Measurements from ENCODE around the gene C1QL1. TPM values are rescaled to one million over a fixed set of nuclear protein-coding genes. Genes with fewer than 3 reads are reported as not detected.

C1QL1 gene
- polyA plus RNA-seq, 1 donor (not counting 4 experiments of a cell fraction or from before 2014, with no cell fraction given) = 0.04 TPM

DNA sequence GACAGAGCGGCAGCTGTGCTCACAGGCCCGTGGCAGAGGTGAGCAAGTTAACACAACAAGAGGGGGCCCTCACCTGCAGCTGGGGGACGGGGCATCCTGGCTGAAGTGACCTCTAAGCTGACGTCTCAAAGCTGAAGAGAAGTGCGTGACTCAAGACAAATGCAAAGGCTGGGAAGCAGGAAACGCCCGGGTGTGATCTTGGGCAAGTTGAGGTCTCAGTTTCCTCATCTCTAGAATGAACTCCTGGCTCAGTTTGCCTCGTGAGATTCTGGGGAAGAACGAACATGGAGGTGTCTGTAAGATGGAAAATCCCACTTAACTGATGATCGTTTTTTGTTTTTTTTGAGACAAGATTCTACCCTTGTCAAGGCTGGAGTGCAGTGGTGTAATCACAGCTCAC lies 40.1 kb upstream of the C1QL1 start:
- Histone ChIP-seq H3K9ac (ENCODE audit: control insufficient read depth, extremely low read depth, insufficient read depth, low read length) (no peak overlapping the region), H2AFZ (ENCODE audit: control insufficient read depth, low read length) (no peak overlapping the region), H3K9me1 (ENCODE audit: control insufficient read depth, extremely low read depth, insufficient read depth, low read length) (no peaks in the 10 kb centered on the region), H3K4me2 (ENCODE audit: control insufficient read depth, extremely low read depth, insufficient read depth, low read depth, low read length) (no peak overlapping the region), H3K9me3 (ENCODE audit: control insufficient read depth, low read depth, low read length) (no peaks in the 10 kb centered on the region), H4K20me1 (ENCODE audit: control insufficient read depth, extremely low read depth, insufficient read depth, low read length) (no peaks in the 10 kb centered on the region), H3K27me3 (ENCODE audit: control insufficient read depth, extremely low read depth, insufficient read depth, low read length) (peaks cover 13% of the 10 kb centered on the region), H3K79me2 (ENCODE audit: control insufficient read depth, insufficient read depth, low read length) (no peaks in the 10 kb centered on the region), H3K27ac (ENCODE audit: control insufficient read depth, insufficient read depth, low read length) (no peak overlapping the region), H3K36me3 (ENCODE audit: control insufficient read depth in 2 of 2, extremely low read depth in 1 of 2, insufficient read depth in 2 of 2, low read length in 2 of 2) (no peaks in the 10 kb centered on the region), H3K4me1 (ENCODE audit: control insufficient read depth, extremely low read depth, insufficient read depth, low read length) (no peaks in the 10 kb centered on the region), H3K4me3 (ENCODE audit: control insufficient read depth in 2 of 3, extremely low read depth in 1 of 3, insufficient read depth in 2 of 3, low read depth in 1 of 3, low read length in 3 of 3) (no peak overlapping the region)
- dilution Hi-C loops (cut with MboI; ENCODE audit: extremely low pct_ligation_motif_present, low sequenced_read_pairs) = loop anchor here (25.0 kb wide), 1 partner anchor 96 kb away; the partner anchor contains the start of gene GFAP
- DNase-seq (ENCODE audit: low read depth, low spot score) (no peak), FAIRE-seq (no peak)
- TF ChIP-seq, protein P1, sequence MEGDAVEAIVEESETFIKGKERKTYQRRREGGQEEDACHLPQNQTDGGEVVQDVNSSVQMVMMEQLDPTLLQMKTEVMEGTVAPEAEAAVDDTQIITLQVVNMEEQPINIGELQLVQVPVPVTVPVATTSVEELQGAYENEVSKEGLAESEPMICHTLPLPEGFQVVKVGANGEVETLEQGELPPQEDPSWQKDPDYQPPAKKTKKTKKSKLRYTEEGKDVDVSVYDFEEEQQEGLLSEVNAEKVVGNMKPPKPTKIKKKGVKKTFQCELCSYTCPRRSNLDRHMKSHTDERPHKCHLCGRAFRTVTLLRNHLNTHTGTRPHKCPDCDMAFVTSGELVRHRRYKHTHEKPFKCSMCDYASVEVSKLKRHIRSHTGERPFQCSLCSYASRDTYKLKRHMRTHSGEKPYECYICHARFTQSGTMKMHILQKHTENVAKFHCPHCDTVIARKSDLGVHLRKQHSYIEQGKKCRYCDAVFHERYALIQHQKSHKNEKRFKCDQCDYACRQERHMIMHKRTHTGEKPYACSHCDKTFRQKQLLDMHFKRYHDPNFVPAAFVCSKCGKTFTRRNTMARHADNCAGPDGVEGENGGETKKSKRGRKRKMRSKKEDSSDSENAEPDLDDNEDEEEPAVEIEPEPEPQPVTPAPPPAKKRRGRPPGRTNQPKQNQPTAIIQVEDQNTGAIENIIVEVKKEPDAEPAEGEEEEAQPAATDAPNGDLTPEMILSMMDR (optimal IDR thresholded peaks at IDR 0.05 in 1 of 3, IDR thresholded peaks at IDR 0.05 in 1 of 3, conservative IDR thresholded peaks at IDR 0.05 in 1 of 3; ENCODE audit: extremely low read depth in 1 of 3, insufficient read depth in 2 of 3, low read length in 3 of 3) = no peak
- TF ChIP-seq EZH2 (IDR thresholded peaks at IDR 0.05; ENCODE audit: low read length) = no peak

DNA sequence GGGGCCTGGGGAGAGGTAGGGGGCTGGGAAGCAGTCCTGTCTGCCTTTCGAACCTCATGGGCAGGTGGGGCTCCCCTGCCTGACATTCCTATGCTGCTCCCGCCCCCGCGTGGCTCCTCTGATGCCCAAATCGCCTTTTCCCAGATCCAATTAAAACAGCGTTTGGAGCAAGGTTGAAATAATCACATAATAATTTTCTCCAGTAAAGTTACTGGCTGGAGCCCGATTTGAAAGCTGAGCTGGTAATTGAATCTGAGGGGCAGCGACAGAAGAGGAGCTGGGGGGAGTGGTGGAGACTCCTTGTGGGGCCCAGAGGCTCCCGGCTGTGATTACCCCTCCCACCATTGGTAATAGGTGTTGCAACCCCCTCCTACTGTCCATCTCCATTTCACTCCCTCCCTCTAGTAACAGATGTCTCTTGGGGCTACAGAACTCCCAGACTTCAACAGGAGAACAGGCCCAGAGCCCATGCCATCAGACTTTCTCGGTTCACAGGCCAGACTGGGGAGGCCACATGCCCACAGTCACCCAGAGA lies 38.9 kb upstream of the C1QL1 start:
- Histone ChIP-seq H3K4me2 (ENCODE audit: control insufficient read depth, extremely low read depth, insufficient read depth, low read depth, low read length) (no peak overlapping the region), H4K20me1 (ENCODE audit: control insufficient read depth, extremely low read depth, insufficient read depth, low read length) (no peaks in the 10 kb centered on the region), H3K9me3 (ENCODE audit: control insufficient read depth, low read depth, low read length) (no peaks in the 10 kb centered on the region), H3K79me2 (ENCODE audit: control insufficient read depth, insufficient read depth, low read length) (no peaks in the 10 kb centered on the region), H3K4me1 (ENCODE audit: control insufficient read depth, extremely low read depth, insufficient read depth, low read length) (no peaks in the 10 kb centered on the region), H3K9ac (ENCODE audit: control insufficient read depth, extremely low read depth, insufficient read depth, low read length) (no peak overlapping the region), H3K36me3 (ENCODE audit: control insufficient read depth in 2 of 2, extremely low read depth in 1 of 2, insufficient read depth in 2 of 2, low read length in 2 of 2) (no peaks in the 10 kb centered on the region), H3K4me3 (ENCODE audit: control insufficient read depth in 2 of 3, extremely low read depth in 1 of 3, insufficient read depth in 2 of 3, low read depth in 1 of 3, low read length in 3 of 3) (no peak overlapping the region), H2AFZ (ENCODE audit: control insufficient read depth, low read length) (no peak overlapping the region), H3K27ac (ENCODE audit: control insufficient read depth, insufficient read depth, low read length) (no peak overlapping the region), H3K27me3 (ENCODE audit: control insufficient read depth, extremely low read depth, insufficient read depth, low read length) (peaks cover 13% of the 10 kb centered on the region), H3K9me1 (ENCODE audit: control insufficient read depth, extremely low read depth, insufficient read depth, low read length) (no peaks in the 10 kb centered on the region)
- TF ChIP-seq EZH2 (IDR thresholded peaks at IDR 0.05; ENCODE audit: low read length) = no peak
- TF ChIP-seq, protein P1 (optimal IDR thresholded peaks at IDR 0.05 in 1 of 3, IDR thresholded peaks at IDR 0.05 in 1 of 3, conservative IDR thresholded peaks at IDR 0.05 in 1 of 3; ENCODE audit: extremely low read depth in 1 of 3, insufficient read depth in 2 of 3, low read length in 3 of 3) = no peak
- dilution Hi-C loops (cut with MboI; ENCODE audit: extremely low pct_ligation_motif_present, low sequenced_read_pairs) = loop anchor here (25.0 kb wide), 1 partner anchor 95 kb away; the partner anchor contains the start of gene GFAP
- FAIRE-seq (no peak), DNase-seq (ENCODE audit: low read depth, low spot score) (no peak)
